Measurements from ENCODE around the gene CTNNA2. TPM values are rescaled to one million over a fixed set of nuclear protein-coding genes. Genes with fewer than 3 reads are reported as not detected.

CTNNA2 gene
- total RNA-seq: not detected in 2 replicates

DNA sequence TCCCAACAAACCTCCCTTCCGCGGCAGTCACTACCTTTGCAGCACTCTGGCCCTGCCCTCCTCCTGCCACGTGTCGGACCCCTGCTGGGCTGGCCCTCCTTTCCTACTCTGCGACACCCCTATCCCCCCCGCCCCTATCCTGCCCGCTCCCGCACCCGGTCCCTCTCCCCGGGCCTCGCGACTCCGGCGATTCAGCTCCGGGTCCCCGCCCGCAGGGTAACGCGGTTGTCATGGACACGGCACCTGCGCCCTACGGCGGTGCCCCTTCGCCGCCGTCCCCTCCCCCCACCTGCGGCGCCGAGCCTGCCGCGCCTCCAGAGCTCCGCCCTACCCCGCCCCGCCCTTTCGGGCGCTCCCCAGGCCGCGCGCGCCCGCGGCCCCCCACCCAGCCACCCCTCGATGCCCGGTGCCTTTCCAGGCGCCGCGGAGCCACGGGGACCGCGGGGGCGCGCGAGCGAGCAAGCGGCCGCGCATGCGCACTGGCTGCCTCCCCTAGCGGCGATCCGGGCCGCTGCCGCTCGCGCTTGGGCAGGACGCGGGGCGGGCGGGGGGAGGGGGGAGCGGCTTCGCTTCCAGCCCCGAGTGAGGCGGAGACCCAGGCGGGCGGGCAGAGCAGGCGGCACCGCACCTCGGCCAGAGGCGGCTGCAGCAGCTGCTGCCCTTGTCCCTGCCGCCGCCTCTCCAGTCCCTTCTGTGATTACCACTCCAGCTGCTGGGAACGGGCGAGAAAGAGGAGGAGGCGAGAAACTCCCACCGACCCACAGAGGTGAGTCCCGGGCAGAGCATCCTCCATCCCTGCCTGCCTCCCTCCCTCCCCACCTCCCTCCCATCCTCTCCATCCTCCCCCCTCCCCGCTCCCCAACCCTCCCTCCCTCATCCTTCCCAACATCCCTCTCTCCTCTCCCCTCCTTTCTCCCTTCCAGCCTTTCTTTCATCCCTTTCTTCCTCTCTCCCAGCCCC is at the start of gene CTNNA2:
CTNNA2 (plus strand) TSS at position 610 of the 960 bp plus-strand sequence.

DNA sequence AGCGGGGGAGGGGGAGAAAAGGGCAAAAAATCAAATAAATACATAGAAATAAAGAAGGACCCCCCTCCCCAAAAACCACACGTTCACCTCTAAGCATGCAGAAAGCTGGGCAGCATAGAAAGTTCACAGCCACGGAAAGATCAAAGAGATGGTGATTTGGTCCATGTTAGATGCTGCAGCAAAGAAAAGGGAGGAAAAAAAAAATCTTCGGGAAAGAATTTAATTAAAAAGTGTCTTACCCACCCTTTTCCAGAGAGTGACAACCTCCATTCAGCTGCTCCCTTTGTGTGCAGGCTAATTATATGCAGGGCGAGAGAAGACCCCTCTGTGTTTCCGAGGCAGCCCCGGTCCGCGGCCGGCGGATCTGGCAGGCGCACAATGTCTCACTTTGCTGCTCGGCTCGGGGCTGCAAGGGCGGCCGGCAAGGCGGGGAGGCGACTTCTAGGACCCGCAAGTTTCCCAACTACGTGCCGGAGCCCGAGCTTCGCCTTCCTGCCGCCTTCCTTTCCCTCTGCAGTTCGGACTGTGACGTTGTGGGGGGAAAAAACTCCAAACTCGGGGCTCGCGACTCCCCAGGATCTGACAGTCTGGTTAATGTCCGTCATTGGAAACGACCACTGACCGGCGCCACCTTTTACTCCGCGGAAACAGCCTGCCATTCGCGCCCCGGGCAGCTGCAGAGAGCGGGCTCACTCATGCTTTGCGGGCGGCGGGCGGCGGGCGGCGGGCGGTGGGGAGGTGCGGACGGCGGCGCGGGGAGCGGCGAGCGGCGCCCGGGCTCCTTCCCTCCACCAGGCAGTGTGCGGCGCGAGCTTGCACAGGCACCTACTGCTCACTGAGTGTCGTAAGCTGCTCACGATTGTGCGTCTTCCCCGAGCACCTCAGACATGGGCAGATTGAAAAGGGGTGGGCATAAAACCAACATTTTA is 791.3 kb downstream of the CTNNA2 start, which contains the start of gene LRRTM1:
LRRTM1 (minus strand) TSS at position 844 of the 929 bp plus-strand sequence. CDS start 933 bp downstream, outside the sequence.

Data from nasal cavity respiratory epithelium epithelial cell of viscerocranial mucosa (primary cell).